ENCODE data around the gene ATXN7L2.

The ATXN7L2 gene

GRCh38 chr1:109499081-109499480 lies 15.4 kb downstream of the ATXN7L2 start:
- DNase-seq (ENCODE audit: low spot score) = no peak

GRCh38 chr1:109499661-109500536 lies 16.2 kb downstream of the ATXN7L2 start:
- DNase-seq (ENCODE audit: low spot score) = peak; percentile 36

DNA sequence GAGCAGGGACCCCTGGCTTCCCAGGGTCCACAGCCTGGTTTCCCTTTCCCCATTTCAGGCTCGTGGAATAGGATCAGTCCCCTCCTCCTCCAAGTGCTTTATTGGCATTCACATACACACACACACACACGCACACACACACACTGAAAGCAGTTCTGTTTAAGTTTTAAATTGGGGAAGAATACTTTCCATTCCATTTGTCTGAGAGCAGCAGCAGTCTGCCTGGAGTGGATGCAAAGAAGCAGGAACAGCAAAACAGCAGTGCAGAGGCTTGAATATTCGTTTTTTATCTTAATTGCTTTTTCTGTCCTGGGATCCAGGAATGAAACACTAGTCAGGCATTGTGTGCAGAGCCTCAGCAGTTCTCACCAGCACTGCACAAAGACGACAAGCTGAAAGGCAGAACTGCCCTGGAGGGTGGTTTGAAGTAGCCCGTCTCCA lies 17.3 kb downstream of the ATXN7L2 start:
- no peak for DNase-seq (ENCODE audit: low spot score)

DNA sequence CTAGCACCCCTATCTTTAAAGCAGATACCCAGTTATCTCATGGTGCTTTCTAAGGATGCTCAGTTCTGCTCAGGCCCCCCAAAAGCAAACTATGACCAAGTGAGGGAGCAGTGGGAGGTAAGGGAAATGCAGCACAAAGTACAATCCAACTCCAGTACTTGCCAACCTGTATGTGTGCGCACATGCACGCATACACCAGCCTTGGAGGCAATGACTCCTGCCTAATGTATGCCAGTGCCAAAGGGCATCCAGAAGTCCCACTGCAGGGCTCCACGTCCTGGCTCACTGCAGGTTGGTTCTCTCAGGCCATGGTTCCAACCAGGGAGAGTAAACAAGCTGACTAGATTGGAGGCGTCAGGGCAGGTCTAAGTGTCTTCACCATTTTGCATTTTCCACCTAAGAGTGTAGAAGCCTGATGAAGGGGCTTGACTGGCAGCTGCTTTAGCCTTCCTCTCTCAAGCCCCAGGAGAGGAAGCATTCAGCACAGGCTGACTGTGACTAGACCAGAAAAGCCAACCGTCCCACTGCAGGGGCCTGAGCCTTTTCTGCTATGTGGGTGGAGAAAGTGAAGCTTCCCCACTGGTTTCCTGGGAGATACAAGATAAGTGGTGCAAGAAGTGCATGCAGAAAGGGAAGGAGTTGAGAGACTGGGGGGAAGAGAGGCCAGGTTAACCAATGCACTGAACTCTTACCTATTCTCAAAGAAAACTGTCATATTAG lies 18.1 kb downstream of the ATXN7L2 start:
- DNase-seq (ENCODE audit: low spot score) = no peak

DNA sequence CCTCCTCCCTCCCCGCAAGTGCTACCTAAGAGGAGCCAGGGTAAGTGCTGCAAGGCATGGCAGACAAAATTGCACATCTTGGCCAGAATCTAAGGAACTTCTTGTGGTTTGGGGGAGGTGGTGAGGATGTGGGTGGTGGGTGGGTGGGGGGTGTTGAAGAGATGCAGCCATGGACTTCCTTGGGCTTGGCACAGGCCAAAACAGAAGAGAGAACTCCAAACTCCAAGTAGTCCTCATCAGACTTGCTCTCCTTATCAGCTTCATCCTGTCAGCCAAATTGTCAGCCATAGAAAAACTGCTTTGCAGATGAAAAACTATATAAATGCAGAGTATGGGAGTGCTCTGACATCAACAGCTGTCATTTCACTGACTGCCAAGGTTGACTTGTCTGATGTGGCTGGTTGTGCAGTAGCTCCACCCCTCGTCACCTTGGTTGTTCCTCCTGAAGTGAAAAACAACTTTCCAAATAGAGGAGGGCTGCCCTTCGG lies 18.7 kb downstream of the ATXN7L2 start:
- no peak for DNase-seq (ENCODE audit: low spot score)

DNA sequence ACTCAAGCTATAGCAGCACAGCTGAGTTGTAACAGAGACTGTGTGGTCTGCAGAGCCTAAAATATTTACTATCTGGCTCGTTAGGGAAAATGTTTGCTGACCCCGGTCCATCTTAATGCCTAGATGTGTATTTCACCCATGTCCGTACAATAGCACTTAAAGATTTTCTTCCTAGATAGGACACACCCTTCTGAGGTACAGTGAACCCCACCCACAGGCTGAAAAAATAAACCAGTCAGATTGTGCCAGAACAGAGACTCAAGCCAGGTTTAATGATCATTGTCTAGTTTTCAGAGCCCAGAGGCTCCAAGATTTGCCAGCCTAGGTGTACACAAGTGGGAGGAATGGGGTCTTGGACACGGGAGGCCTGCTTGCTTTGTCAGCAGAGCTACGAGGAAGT lies 20.2 kb downstream of the ATXN7L2 start:
- DNase-seq (ENCODE audit: low spot score) = no peak

- no peak for DNase-seq (ENCODE audit: low spot score)
Observed at GRCh38 chr1:109504974-109505373, 21.3 kb downstream of the ATXN7L2 start.

DNA sequence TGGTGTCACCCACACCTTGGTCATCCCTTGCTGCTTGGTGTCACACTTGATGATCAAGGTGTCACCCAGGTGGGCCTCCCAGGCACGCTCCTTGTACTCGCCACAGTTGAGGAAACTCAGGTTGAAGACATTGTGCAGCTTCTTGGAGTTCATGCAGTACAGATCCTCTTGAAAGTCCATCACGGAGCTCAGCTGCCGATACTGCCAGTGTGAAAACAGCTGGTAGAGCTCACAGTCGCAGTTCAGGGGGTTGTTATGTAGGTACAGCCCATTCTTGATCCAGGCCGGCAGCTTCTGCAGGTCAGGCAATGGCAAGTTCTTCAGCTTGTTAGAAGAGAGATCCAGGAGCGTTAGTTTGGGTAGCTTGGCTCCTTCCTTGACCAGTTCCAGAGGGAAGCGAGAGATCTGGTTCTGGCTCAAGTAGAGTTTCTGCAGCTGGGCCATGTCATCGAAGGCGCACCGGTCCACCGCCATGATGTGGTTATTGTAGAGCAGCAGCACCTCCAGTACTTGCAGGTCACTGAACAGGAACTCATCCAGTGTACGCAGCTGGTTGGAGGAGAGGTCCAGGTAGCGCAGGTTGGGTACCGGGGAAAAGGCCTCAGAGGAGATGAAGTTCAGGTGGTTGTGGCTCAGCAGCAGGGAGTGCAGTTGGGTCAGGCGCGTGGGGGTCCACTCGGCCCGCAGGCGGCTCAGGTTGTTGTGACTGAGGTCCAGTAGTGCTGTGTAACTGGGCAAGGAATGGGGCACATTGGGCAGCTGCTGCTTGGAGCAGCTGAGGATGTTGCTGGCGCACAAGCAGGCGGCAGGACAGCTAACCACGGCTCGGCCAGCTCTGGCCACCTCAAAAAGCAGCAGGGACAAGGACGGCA lies 24.5 kb downstream of the ATXN7L2 start:
- no peak for DNase-seq (ENCODE audit: low spot score)

DNA sequence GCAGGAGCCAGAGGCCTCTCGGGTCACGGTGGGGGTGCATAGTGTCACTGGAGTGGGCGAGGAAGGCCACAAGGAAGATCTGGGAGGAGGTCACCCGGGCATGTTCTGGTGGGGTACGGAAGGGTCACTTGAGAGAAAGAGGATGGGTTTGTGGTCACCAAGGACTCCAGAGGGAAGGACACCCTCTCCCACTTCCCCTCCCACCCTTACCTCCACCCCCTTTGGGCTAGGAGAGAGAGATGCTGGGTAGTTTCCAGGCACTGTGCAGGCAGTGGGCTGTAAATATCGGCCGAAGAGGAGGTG lies 25.1 kb downstream of the ATXN7L2 start:
- no peak for DNase-seq (ENCODE audit: low spot score)

GRCh38 chr1:109509176-109510134 lies 25.8 kb downstream of the ATXN7L2 start, which contains the start of gene AMIGO1:
Gene AMIGO1, minus strand, starts transcription at chr1:109509727. Its CDS starts 815 bp downstream, at chr1:109508912.
- peak; percentile 85 for DNase-seq (ENCODE audit: low spot score)

- no peak for DNase-seq (ENCODE audit: low spot score)
Observed at GRCh38 chr1:109513110-109513710, 29.5 kb downstream of the ATXN7L2 start.

GRCh38 chr1:109514846-109515245 lies 31.1 kb downstream of the ATXN7L2 start:
- DNase-seq (ENCODE audit: low spot score) = no peak

- DNase-seq (ENCODE audit: low spot score) = no peak
Observed at GRCh38 chr1:109516872-109517271, 33.2 kb downstream of the ATXN7L2 start.

DNA sequence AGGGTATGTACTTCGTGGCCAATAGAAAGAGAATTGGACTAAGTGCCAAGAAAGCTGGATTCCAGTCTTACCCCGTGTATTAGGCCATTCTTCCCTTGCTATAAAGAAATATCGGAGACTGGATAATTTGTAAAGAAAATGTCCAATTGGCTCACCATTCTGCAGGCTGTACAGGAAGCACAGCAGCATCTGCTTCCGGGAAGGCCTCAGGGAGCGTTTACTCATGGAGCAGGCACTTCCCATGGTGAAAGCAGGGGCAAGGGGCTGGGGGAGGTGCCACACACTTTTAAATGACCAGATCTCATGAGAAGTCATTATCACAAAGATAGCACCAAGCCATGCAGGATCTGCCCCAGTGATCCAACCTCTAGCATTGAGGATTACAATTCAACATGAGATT lies 33.6 kb downstream of the ATXN7L2 start:
- no peak for DNase-seq (ENCODE audit: low spot score)

DNA sequence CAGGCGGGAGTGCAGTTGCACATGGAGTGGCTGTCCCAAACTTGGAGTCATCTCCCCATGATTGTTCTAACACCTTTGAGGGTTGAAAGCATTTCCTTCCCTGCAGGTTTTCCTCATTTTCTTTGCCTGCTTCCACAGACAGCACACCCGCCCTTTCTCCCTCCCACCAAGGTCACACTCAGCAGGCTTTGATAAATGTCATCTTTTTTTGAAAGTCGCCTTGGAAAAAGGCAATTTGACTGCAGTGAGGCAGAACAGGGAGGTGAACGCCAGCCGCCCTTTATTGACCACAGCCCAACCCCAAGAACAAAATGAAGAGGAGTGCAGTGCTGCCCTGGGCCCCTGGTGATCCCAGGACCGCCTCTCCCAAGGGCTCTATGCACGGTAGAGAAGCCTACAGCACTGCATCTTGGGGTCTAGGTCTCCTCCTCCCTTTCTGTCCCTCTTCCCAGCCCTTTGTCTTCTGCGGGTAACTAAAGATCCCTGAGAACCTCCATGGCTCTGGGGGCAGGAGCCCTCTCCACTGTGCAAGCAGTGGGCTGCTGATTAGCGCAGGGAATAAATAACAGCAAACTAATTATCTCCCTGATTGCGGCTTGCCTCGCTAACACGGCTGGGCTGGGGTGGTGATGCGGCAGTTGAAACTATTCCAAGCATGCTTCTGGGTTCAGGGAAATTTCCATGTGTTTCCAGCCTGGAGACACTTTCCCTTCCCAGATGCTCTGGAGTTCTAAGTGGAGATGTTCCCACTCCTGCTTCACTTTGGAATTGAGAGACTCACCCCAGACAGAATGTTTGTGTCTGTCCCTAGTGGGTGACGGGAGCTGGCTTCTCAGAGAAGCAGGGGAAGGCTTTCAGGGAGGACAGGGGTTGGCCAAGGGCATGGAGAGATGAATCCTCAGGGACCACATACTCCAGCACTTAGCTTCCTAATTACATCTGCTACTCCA lies 37.6 kb downstream of the ATXN7L2 start:
- DNase-seq (ENCODE audit: low spot score) = no peak

GRCh38 chr1:109522026-109522425 lies 38.3 kb downstream of the ATXN7L2 start:
- DNase-seq (ENCODE audit: low spot score) = no peak

DNA sequence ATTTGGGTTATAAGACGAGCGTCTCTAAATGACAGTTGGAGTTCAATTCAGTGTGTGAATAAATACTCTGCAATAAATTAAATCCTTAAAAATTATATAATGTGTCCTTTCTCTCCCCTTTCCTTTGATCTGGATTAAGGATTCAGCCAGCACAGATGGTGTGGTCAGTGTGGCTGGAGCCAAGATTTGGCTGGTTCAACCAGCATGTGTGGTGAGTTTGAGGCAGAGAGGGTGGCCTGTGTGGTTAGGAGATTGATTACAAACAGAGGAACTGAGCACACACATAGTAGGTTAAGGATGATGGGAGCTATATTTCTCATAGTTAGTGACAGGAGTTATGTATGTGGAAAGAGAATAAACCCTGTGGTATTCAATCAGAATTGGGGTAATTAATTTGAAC lies 40.0 kb downstream of the ATXN7L2 start:
- DNase-seq (ENCODE audit: low spot score) = no peak

- DNase-seq (ENCODE audit: low spot score) = no peak
Observed at GRCh38 chr1:109527098-109527811, 43.5 kb downstream of the ATXN7L2 start.
